GM18909 (cell line): ENCODE data around the gene RNF115.

Experiments used
- ATAC-seq: cut with Tn5 transposase; IDR thresholded peaks from one replicate; pipeline ENCODE4 v1.9.1; 2021; ENCODE audit warnings: mild to moderate bottlenecking; ENCODE audit not compliant: unreplicated experiment, poor library complexity

RNF115 gene

DNA sequence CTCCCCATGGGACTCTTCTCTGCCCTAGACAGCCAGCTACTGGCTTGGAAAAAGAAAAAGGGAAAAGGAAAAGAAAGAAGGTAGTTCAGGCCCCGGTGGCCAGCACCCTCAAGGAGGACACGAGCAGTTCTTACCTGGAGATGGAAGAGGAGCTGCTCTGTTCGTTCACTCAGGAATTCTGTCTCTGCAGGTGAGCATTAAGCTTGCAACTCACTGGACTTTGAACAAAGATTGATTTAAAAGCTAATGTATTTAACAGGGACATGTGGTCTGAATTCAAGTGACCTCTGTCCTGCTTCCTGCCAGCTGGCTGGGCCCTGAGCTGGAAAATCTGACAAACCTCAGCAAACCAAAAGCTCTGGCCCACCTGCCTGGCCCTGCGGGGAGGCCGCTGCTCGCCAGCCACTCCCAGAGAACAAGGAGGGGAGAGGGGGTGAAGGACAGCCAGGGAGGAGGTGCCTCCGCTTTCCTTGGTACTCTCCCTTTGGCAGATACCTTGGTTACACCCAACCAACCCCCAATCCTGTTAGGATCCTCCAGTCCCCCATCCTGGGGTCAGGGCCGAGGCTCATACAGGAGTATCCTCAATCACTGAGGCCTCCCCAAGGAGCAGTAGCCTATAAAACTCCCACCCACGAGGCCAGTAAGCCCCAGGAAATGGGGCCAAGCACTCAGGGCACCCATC lies 116.6 kb downstream of the RNF115 start, which contains the start of gene PDZK1:
PDZK1 (minus strand) TSS at position 186 of the 685 bp plus-strand sequence. CDS start 19,347 bp downstream, outside the sequence.
- no peak for ATAC-seq

DNA sequence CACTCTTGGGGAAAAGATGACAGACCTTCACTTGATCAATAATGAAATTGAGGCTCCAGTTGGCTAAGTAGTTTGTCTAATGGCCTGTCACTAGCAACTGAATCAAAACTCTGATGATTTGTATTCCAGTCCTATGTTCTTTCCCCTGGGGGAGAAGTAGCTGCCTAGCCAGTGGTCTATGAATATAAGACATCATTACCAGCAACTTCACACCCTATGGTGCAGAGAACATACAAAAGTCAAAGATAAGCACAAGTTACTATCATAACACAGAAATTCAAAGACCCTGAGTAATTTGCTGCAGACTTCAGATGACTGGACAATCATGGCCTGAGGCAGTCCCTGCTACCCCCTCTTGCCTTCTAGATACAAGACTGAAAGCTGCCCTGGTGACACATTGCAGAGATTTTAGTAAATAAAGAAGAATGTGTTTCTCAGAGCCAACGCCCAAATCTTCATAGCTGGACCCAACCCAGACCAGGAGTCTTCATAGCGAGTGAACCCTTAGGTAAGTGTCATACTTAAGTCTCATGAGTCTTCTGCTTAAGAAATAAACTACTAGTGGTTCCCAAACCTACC lies 117.7 kb downstream of the RNF115 start:
- ATAC-seq: no peak

DNA sequence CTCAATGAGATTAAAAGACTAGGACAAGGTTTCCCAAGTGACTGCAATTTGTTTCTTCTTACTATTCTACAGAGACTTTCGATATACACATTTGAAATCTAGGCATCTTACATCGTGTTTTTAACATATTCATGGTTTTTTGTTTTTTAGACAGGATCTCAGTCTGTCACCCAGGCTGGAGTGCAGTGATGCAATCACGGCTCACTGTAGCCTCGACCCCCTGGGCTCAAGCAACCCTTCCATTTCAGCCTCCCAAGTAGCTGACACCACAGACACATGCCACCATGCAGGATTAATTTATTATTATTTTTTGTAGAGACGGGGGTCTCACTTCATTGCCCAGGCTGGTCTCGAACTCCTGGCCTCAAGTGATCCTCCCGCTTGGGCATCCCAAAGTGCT lies 118.3 kb downstream of the RNF115 start:
- no peak for ATAC-seq

DNA sequence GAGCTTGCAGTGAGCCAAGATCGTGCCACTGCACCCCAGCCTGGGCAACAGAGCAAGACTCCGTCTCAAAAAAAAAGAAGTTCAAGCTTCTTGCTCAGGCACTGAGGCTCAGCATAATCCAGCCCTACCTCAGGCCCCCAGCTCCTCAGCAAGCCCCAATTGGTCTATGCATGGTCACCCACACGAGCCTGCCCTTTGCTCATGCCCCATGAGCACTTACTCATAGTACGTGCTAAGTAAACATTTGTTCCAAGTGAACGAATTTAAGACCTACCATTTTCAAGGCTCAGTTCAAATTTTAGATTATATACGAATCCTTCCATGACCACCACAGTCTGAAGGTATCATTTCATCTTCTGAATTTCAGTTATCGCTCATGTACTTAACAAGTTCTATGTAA lies 121.1 kb downstream of the RNF115 start:
- ATAC-seq: no peak

DNA sequence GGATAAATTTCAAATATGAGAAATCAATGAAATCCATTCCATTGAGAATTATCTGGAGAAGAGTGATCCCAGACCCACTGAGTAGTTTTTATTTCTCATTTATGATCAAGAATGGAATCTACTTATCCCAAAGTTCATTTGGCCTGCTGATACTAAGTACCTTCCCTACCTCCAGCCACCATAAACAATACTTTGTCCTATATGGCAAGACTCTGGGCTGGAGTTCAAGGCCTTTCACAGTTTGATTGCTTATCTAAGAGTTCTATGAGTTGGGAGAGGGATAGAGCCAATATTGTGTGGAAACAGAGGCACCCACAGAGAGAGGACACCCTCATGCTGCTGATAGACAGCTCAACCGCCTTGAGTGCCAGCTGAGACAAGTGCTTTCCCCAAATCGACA lies 121.8 kb downstream of the RNF115 start:
- no peak for ATAC-seq

DNA sequence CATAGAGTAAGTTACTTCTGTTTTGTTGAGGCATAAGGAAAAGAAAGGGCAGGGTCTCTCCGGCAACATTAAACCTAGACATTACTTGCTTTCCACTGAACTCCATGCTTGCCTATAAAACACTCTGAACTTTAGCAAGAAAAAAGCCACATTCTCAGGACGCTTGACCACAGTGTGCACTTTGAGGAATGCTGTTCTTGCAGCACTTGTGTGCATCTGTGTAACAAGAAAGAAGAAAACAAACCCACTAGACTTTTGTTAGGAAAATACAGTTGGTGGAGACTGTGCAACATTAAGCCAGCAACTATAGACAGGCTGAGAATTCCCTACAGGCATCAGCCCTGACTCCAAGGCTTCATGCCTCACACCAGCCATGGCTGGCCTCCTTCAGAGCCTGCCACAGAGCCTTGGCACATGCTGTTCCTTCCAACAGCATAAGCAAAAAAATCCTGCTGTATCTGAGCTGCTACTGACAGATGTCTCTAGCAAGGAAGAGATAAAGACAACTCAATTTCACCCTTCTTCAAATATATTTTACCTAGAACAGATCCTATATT lies 122.5 kb downstream of the RNF115 start:
- no peak for ATAC-seq

- ATAC-seq: no peak
Measured at GRCh38 chr1:145696630-145696960, 127.3 kb downstream of the RNF115 start.

GRCh38 chr1:145695821-145696629 lies 127.9 kb downstream of the RNF115 start:
- no peak for ATAC-seq

DNA sequence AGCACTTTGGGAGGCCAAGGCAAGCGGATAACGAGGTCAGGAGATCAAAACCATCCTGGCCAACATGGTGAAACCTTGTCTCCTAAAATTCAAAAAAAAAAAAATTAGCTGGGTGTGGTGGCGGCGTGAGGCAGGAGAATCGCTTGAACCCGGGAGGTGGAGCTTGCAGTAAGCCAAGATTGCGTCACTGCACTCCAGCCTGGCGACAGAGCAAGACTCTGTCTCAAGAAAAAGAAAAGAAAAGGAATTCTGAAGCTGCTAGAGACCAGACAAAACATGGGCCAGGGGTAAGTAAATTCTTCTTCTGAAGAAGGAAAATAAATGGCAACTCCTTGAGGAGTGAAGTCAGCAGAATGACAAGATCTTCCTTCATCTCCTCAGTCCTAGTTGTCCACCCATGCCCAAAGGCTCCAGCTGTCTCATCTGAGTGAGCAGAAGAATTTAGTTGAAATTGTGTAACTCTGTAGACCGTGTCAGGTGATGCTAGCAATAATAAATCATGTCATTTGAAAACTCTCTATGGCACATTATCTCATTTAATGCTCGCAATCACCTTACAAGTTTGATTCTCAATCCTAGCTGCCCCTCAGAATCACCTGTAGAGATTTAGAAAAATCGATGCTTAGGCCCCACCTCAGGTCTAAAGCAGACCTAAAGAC lies 131.0 kb downstream of the RNF115 start:
- ATAC-seq: no peak

GRCh38 chr1:145690587-145691558 lies 133.0 kb downstream of the RNF115 start:
- ATAC-seq: peak; percentile 74

DNA sequence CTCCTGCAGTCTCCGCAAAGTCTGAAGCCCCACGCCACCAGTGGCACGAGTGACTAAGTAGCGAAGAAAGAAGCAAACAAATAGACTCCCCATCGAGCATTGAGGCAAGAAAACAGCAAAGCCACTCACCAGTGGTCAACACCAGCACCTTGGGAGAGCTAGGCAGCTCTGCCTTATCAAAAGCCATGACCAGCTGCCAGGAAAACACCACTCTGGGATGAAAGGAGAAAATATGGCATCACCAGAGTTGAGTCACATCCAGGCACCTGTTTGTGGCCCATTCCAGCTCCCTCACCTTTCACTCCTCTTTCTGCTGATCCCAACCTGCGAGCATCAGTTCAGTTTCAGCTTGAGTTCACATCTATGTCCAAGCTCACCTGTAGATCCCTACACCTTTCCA lies 134.0 kb downstream of the RNF115 start:
- ATAC-seq: no peak

GRCh38 chr1:145688924-145689323 lies 135.0 kb downstream of the RNF115 start:
- ATAC-seq: no peak
